ENCODE measurements around the gene BMP6. TPM values are rescaled to one million over a fixed set of nuclear protein-coding genes. Genes with fewer than 3 reads are reported as not detected.

The BMP6 gene
- total and polyA plus RNA-seq, 10 of the 15 experiments (the other 5 are each of a cell fraction or from before 2014, with no cell fraction given) = 0.02 to 0.15 (median 0.05) TPM; not detected in 5

- H3K4me2 ChIP-seq (ENCODE audit: control insufficient read depth, insufficient read depth) = no peak overlapping the region
- peaks cover 12% of the 10 kb centered on the region; the same call in 1 of the 2 replicates for H4K20me1 ChIP-seq (ENCODE audit: control insufficient read depth, insufficient read depth)
- no peaks in the 10 kb centered on the region for H3K27me3 ChIP-seq (replicated peaks in 1 of 2; ENCODE audit: control insufficient read depth in 2 of 2, insufficient read depth in 2 of 2, low read length in 1 of 2)
- no peak for TF ChIP-seq NR2C1 (IDR thresholded peaks at IDR 0.05)
- TF ChIP-seq ATF7 (IDR thresholded peaks at IDR 0.05; ENCODE audit: low read depth) = no peak
- TF ChIP-seq NR2F1 (conservative IDR thresholded peaks at IDR 0.05) = no peak
- no peak for TF ChIP-seq IRF4 (IDR thresholded peaks at IDR 0.05; ENCODE audit: low read depth, low read length)
- TF ChIP-seq ZBTB33 (IDR thresholded peaks at IDR 0.05) = no peak
- no peak for TF ChIP-seq E4F1 (IDR thresholded peaks at IDR 0.05; ENCODE audit: borderline replicate concordance, partially characterized antibody)
- no peak for TF ChIP-seq ESRRA (IDR thresholded peaks at IDR 0.05; ENCODE audit: low read length)
- no peak for TF ChIP-seq STAT1 (conservative IDR thresholded peaks at IDR 0.05)
- no peak for TF ChIP-seq MYB (IDR thresholded peaks at IDR 0.05; ENCODE audit: borderline replicate concordance, low read depth, low read length)
- TF ChIP-seq NFIC (IDR thresholded peaks at IDR 0.05; ENCODE audit: low read depth, low read length) = no peak
- TF ChIP-seq MEF2A (IDR thresholded peaks at IDR 0.05; ENCODE audit: insufficient read depth, low read depth, low read length) = no peak
- no peak for TF ChIP-seq SMAD1 (IDR thresholded peaks at IDR 0.05; ENCODE audit: low read depth, partially characterized antibody)
- TF ChIP-seq FOXK2 (IDR thresholded peaks at IDR 0.05) = no peak
- TF ChIP-seq SRF (IDR thresholded peaks at IDR 0.05; ENCODE audit: low read depth in 2 of 2, low read length in 2 of 2) = no peak
- TF ChIP-seq TCF7 (IDR thresholded peaks at IDR 0.05; ENCODE audit: borderline replicate concordance) = no peak
- no peak for TF ChIP-seq ATF2 (IDR thresholded peaks at IDR 0.05; ENCODE audit: low read length)
- no TSS peak for BruUV-seq (replicated peaks)
- WGBS (ENCODE audit: insufficient coverage, insufficient replicate concordance, low lambda C conversion rate, missing lambda C conversion rate) = 92% methylated on average over 1 of the region's 1 CpG
- H2AFZ ChIP-seq (ENCODE audit: control insufficient read depth, low read depth, low read length) = no peak overlapping the region
- SMC1A ChIA-PET (ENCODE audit: uncharacterized antibody, unreplicated experiment) = interaction anchor here (1.1 to 2.0 kb wide), 4 partner anchors 8 to 89 kb away, joined by 3 to 6 read pairs (median 3); no protein-coding TSS in a partner anchor
- no peak for FAIRE-seq
- no peaks in the 10 kb centered on the region for H3K9me3 ChIP-seq (replicated peaks; ENCODE audit: control insufficient read depth, insufficient read depth, low read length)
- intact Hi-C loops (cut with micrococcal nuclease; ENCODE audit: unreplicated experiment) = no loop called here
- POLR2A ChIA-PET = no interaction called here
- ATAC-seq = no peak
- RAD21 ChIA-PET (ENCODE audit: unreplicated experiment) = no interaction called here
- H3K27ac ChIP-seq (ENCODE audit: control insufficient read depth, insufficient read depth) = no peak overlapping the region
- no peak overlapping the region for H3K9ac ChIP-seq (ENCODE audit: control insufficient read depth, insufficient read depth, low read length)
- no peak for DNase-seq (ENCODE audit: low read depth, low spot score)
- peaks cover 19 to 50% of the 10 kb centered on the region in 2 experiments for H3K36me3 ChIP-seq (ENCODE audit: control insufficient read depth in 2 of 2, insufficient read depth in 2 of 2, low read length in 1 of 2)
- H3K79me2 ChIP-seq (ENCODE audit: control insufficient read depth, insufficient read depth, low read length) = peaks cover 33% of the 10 kb centered on the region
- CTCF ChIA-PET = interaction anchor here (0.8 to 1.2 kb wide), 2 partner anchors 90 to 104 kb away, joined by 3 to 4 read pairs; no protein-coding TSS in a partner anchor
- in situ Hi-C loops (cut with MboI) = no loop called here
- H3K4me3 ChIP-seq = no peak overlapping the region
- peaks cover 30% of the 10 kb centered on the region for H3K4me1 ChIP-seq (ENCODE audit: control insufficient read depth, insufficient read depth, low read length)
These were observed 177.0 kb downstream of the BMP6 start for GRCh38 chr6:7902867-7903266.
